Neural cell (in vitro differentiated cells): ENCODE data around the gene IFNL4. TPM values are rescaled to one million over a fixed set of nuclear protein-coding genes. Genes with fewer than 3 reads are reported as not detected.

Source experiments
- H2AFZ ChIP-seq: fragments of 200-600, 300-800 bp; sonication (generic), shearing (Covaris generic); 2 replicates; pipeline ENCODE4 v1.6.0; 2014; ENCODE audit warnings: low read depth, mild to moderate bottlenecking, antibody characterized with exemption, low read length, moderate library complexity
- H3F3A ChIP-seq: fragments of 200-600 bp; shearing (Covaris generic); 2 replicates; pipeline ENCODE4 v1.6.1; 2016; ENCODE audit warnings: mild to moderate bottlenecking, moderate library complexity, mixed read lengths, antibody characterized with exemption, low read length; ENCODE audit not compliant: insufficient read depth, poor library complexity, severe bottlenecking
- H3K27ac ChIP-seq: fragments of 200-600, 300-800 bp; sonication (generic), shearing (Covaris generic); 2 replicates; pipeline ENCODE4 v1.5.1; 2014; ENCODE audit warnings: mild to moderate bottlenecking, low read length, moderate library complexity
- H3K27me3 ChIP-seq: fragments of 300-800, 200-600 bp; sonication (generic), shearing (Covaris generic); 2 replicates; pipeline ENCODE4 v1.6.0; 2014; ENCODE audit warnings: mild to moderate bottlenecking, low read depth, low read length, moderate library complexity; ENCODE audit not compliant: insufficient read depth
- H3K36me3 ChIP-seq: fragments of 300-800, 200-600 bp; sonication (generic), shearing (Covaris generic); 2 replicates; pipeline ENCODE4 v1.5.1; 2014; ENCODE audit warnings: mild to moderate bottlenecking, antibody characterized with exemption, low read length, moderate library complexity; ENCODE audit not compliant: insufficient read depth
- H3K4me2 ChIP-seq: fragments of 300-800, 200-600 bp; sonication (generic), shearing (Covaris generic); 2 replicates; pipeline ENCODE4 v1.6.0; 2014; ENCODE audit warnings: mild to moderate bottlenecking, low read length
- H3K4me3 ChIP-seq: fragments of 300-800, 200-600 bp; sonication (generic), shearing (Covaris generic); 2 replicates; pipeline ENCODE4 v1.5.1; 2014; ENCODE audit warnings: mild to moderate bottlenecking, low read length, moderate library complexity
- H3K79me2 ChIP-seq: fragments of 200-600 bp; shearing (Covaris generic); replicated peaks from 2 replicates; pipeline ENCODE4 v1.6.0; 2014; ENCODE audit warnings: mild to moderate bottlenecking, low read length, moderate library complexity; ENCODE audit not compliant: insufficient read depth
- H3K9ac ChIP-seq: fragments of 300-800, 200-600 bp; sonication (generic), shearing (Covaris generic); 2 replicates; pipeline ENCODE4 v1.6.1; 2016; ENCODE audit warnings: mild to moderate bottlenecking, low read length, mixed read lengths
- H3K9me2 ChIP-seq: fragments of 200-600 bp; shearing (Covaris generic); 2 replicates; pipeline ENCODE4 v1.6.1; 2016; ENCODE audit warnings: mild to moderate bottlenecking, low read length, mixed read lengths; ENCODE audit not compliant: insufficient read depth
- H3K9me3 ChIP-seq: fragments of 200-600, 300-800 bp; sonication (generic), shearing (Covaris generic); 2 replicates; pipeline ENCODE4 v1.6.1; 2016; ENCODE audit warnings: mild to moderate bottlenecking, mixed run types, low read length, moderate library complexity, mixed read lengths
- H4K20me1 ChIP-seq: fragments of 200-600 bp; shearing (Covaris generic); 2 replicates; pipeline ENCODE4 v1.6.1; 2016; ENCODE audit warnings: mild to moderate bottlenecking, mixed run types; ENCODE audit not compliant: insufficient read depth
- CTCF ChIP-seq: fragments of 450-650 bp; IDR thresholded peaks from 2 replicates; pipeline ENCODE4 v1.5.1; 2014; ENCODE audit warnings: antibody characterized with exemption, mild to moderate bottlenecking, moderate library complexity; ENCODE audit not compliant: poor library complexity, severe bottlenecking
- EP300 ChIP-seq: fragments of 450-650 bp; conservative IDR thresholded peaks from 2 replicates; pipeline ENCODE4 v1.6.1; 2014; ENCODE audit warnings: antibody characterized with exemption, mild to moderate bottlenecking, moderate library complexity; ENCODE audit not compliant: poor library complexity, severe bottlenecking
- EZH2 ChIP-seq: fragments of 200-600, 300-800 bp; shearing (Covaris generic), sonication (generic); IDR thresholded peaks from 2 replicates; pipeline ENCODE4 v1.6.1; 2014; ENCODE audit warnings: antibody characterized with exemption, low read length, borderline replicate concordance, mild to moderate bottlenecking; ENCODE audit not compliant: insufficient read depth, poor library complexity, severe bottlenecking
- MXI1 ChIP-seq: fragments of 450-650 bp; conservative IDR thresholded peaks from 2 replicates; pipeline ENCODE4 v1.6.1; 2014; ENCODE audit warnings: antibody characterized with exemption, mild to moderate bottlenecking; ENCODE audit not compliant: poor library complexity, severe bottlenecking
- POLR2AphosphoS5 ChIP-seq: IDR thresholded peaks from 2 replicates; pipeline ENCODE4 v1.6.1; 2012
- RAD21 ChIP-seq: fragments of 450-650 bp; conservative IDR thresholded peaks from 2 replicates; pipeline ENCODE4 v1.6.1; 2014; ENCODE audit warnings: antibody characterized with exemption, mild to moderate bottlenecking, moderate library complexity
- REST ChIP-seq: IDR thresholded peaks from 2 replicates; pipeline ENCODE4 v1.6.1; 2012; ENCODE audit warnings: borderline replicate concordance
- SMC3 ChIP-seq: fragments of 450-650 bp; conservative IDR thresholded peaks from 2 replicates; pipeline ENCODE4 v1.6.1; 2014; ENCODE audit warnings: antibody characterized with exemption, mild to moderate bottlenecking, moderate library complexity; ENCODE audit not compliant: poor library complexity
- TAF1 ChIP-seq: IDR thresholded peaks from 2 replicates; pipeline ENCODE4 v1.6.1; 2012; ENCODE audit warnings: low read depth
- polyA plus RNA-seq: library from polyadenylated mRNA; depleted of rRNA; stranded (reverse); fragments of >200 nt; gene quantifications from 2 replicates; pipeline ENCODE4 v1.2.3, GENCODE V29; 2014

Gene IFNL4
- polyA plus RNA-seq, 1 donor from 2014 or later = not detected

- Histone ChIP-seq H3K79me2 (no peaks in the 10 kb centered on the region), H3F3A (no peaks in the 10 kb centered on the region), H2AFZ (no peak overlapping the region), H3K9ac (no peak overlapping the region), H3K27me3 (no peaks in the 10 kb centered on the region), H3K36me3 (no peaks in the 10 kb centered on the region), H3K4me3 (no peak overlapping the region), H3K27ac (no peak overlapping the region), H3K9me3 (no peaks in the 10 kb centered on the region), H3K4me2 (no peak overlapping the region), H3K9me2 (no peaks in the 10 kb centered on the region), H4K20me1 (no peaks in the 10 kb centered on the region)
- no peak for TF ChIP-seq TAF1
- TF ChIP-seq RAD21 = no peak
- TF ChIP-seq CTCF = no peak
- no peak for TF ChIP-seq SMC3
- no peak for TF ChIP-seq EP300
- TF ChIP-seq REST = no peak
- no peak for TF ChIP-seq EZH2
- no peak for TF ChIP-seq MXI1
- no peak for TF ChIP-seq POLR2AphosphoS5
Measured at GRCh38 chr19:39230096-39230764, 18.4 kb downstream of the IFNL4 start.

DNA sequence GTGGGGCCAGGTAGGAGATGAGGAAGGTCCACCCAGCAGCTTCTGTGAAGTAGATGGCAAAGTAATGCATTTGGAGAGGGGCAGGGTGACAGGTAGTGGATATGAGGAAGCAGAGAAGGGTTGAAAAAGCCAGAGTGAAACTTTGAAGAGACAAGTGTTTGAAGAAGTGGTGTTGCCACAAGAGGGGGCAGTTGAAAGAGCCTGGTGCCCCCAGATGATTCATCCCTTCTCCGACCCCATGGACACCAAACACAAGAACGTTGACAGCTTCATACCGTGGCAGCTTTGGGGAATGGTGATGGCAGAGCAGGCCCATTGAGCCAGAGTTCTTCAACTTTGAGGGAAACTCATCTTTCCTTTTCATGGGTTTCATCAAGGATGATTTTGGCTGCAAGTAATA, 23.7 kb downstream of the IFNL4 start:
- Histone ChIP-seq H3K4me3 (no peak overlapping the region), H3K4me2 (no peak overlapping the region), H4K20me1 (no peaks in the 10 kb centered on the region), H3K36me3 (no peaks in the 10 kb centered on the region), H3K9me3 (no peaks in the 10 kb centered on the region), H3K27ac (no peak overlapping the region), H3K9ac (no peak overlapping the region), H3F3A (no peaks in the 10 kb centered on the region), H2AFZ (no peak overlapping the region), H3K27me3 (no peaks in the 10 kb centered on the region), H3K79me2 (no peaks in the 10 kb centered on the region), H3K9me2 (no peaks in the 10 kb centered on the region)
- TF ChIP-seq POLR2AphosphoS5 = no peak
- no peak for TF ChIP-seq TAF1
- TF ChIP-seq RAD21 = no peak
- no peak for TF ChIP-seq SMC3
- TF ChIP-seq MXI1 = no peak
- no peak for TF ChIP-seq REST
- TF ChIP-seq EZH2 = no peak
- no peak for TF ChIP-seq EP300
- no peak for TF ChIP-seq CTCF
